GM23248 (cell line): ENCODE measurements around the gene CACNA1E. TPM values are rescaled to one million over a fixed set of nuclear protein-coding genes. Genes with fewer than 3 reads are reported as not detected.
"Not testable (repeated sequence)": the region's sequence is repeated elsewhere in the genome, so short reads cannot be mapped to it uniquely, and the experiment has no call there.

Experiments
- DNase-seq: peaks from one replicate; pipeline ENCODE4 v3.0.0-alpha.2; 2015
- H2AFZ ChIP-seq: fragments of 200-600 bp; sonication (generic); 2 replicates; pipeline ENCODE4 v1.6.1; 2016; ENCODE audit warnings: antibody characterized with exemption
- H3F3A ChIP-seq: fragments of 200-600 bp; sonication (generic); 2 replicates; pipeline ENCODE4 v1.6.1; 2016; ENCODE audit warnings: mild to moderate bottlenecking, antibody characterized with exemption, mixed run types; ENCODE audit not compliant: insufficient read depth
- H3K27ac ChIP-seq: fragments of 200-600 bp; sonication (generic); 2 replicates; pipeline ENCODE4 v1.5.1; 2016; ENCODE audit warnings: mild to moderate bottlenecking
- H3K27me3 ChIP-seq: fragments of 200-600 bp; sonication (generic); replicated peaks from 2 replicates; pipeline ENCODE4 v1.6.1; 2016; ENCODE audit warnings: mild to moderate bottlenecking; ENCODE audit not compliant: insufficient read depth
- H3K36me3 ChIP-seq: fragments of 200-600 bp; sonication (generic); 2 replicates; pipeline ENCODE4 v1.6.1; 2016; ENCODE audit warnings: low read depth, mild to moderate bottlenecking
- H3K4me1 ChIP-seq: fragments of 200-600 bp; sonication (generic); 2 replicates; pipeline ENCODE4 v1.6.1; 2016; ENCODE audit warnings: mild to moderate bottlenecking; ENCODE audit not compliant: insufficient read depth
- H3K4me2 ChIP-seq: fragments of 200-600 bp; sonication (generic); one replicate; pipeline ENCODE4 v1.6.1; 2016; ENCODE audit warnings: mild to moderate bottlenecking; ENCODE audit not compliant: unreplicated experiment
- H3K4me3 ChIP-seq: fragments of 200-600 bp; sonication (generic); 2 replicates; pipeline ENCODE4 v1.5.1; 2016; ENCODE audit warnings: mild to moderate bottlenecking
- H3K79me2 ChIP-seq: fragments of 200-600 bp; sonication (generic); 2 replicates; pipeline ENCODE4 v1.6.1; 2016; ENCODE audit warnings: mild to moderate bottlenecking; ENCODE audit not compliant: insufficient read depth
- H3K9ac ChIP-seq: fragments of 200-600 bp; sonication (generic); 2 replicates; pipeline ENCODE4 v1.6.1; 2016; ENCODE audit warnings: mild to moderate bottlenecking
- H3K9me2 ChIP-seq: fragments of 200-600 bp; sonication (generic); 2 replicates; pipeline ENCODE4 v1.6.1; 2016; ENCODE audit warnings: mixed run types, mild to moderate bottlenecking, moderate library complexity; ENCODE audit not compliant: insufficient read depth
- H3K9me3 ChIP-seq: fragments of 200-600 bp; sonication (generic); one replicate; pipeline ENCODE4 v1.6.1; 2017; ENCODE audit warnings: low read depth
- H4K20me1 ChIP-seq: fragments of 200-600 bp; sonication (generic); 2 replicates; pipeline ENCODE4 v1.6.0; 2016; ENCODE audit not compliant: insufficient read depth
- EZH2 ChIP-seq: fragments of 200-600 bp; sonication (generic); IDR thresholded peaks from 2 replicates; pipeline ENCODE4 v1.6.1; 2018; ENCODE audit warnings: antibody characterized with exemption, mild to moderate bottlenecking; ENCODE audit not compliant: insufficient read depth, poor library complexity, severe bottlenecking
- EZH2phosphoT487 ChIP-seq: fragments of 200-600 bp; sonication (generic); IDR thresholded peaks from 2 replicates; pipeline ENCODE4 v1.6.1; 2018; ENCODE audit warnings: antibody characterized with exemption, moderate library complexity, mild to moderate bottlenecking, low read depth; ENCODE audit not compliant: insufficient read depth
- WGBS, 2 experiments: methylation state at CpG; one replicate each; pipeline ENCODE4 v1.1.6; 2015 to 2017; ENCODE audit warnings: low lambda C conversion rate in 2 of 2, low coverage in 1 of 2; ENCODE audit errors: missing lambda C conversion rate in 2 of 2; 5-methylcytosine and 5-hydroxymethylcytosine counted together
- in situ Hi-C: fragments of 300-500 bp; cut with MboI; formaldehyde crosslinking; loops from 2 replicates; pipeline ENCODE4 v1.15.0; 2020
- polyA plus RNA-seq: library from polyadenylated mRNA; unstranded; fragments of >200 nt; fragmentation: Nextera tagmentation; extraction: Ambion mirVana; gene quantifications from 2 replicates; pipeline ENCODE4 v1.2.1, GENCODE V29; 2016
- total RNA-seq: library from RNA; depleted of rRNA; stranded (reverse); fragments of >200 nt; shearing (Covaris generic); gene quantifications from 2 replicates; pipeline ENCODE4 v1.2.3, GENCODE V29; 2014

Gene CACNA1E
- total and polyA plus RNA-seq, 2 experiments from 2014 or later, result not detected

GRCh38 chr1:181531951-181532600 lies 48.8 kb downstream of the CACNA1E start:
- no peaks in the 10 kb centered on the region for H3K27me3 ChIP-seq
- no peaks in the 10 kb centered on the region for H3K79me2 ChIP-seq
- no peaks in the 10 kb centered on the region for H4K20me1 ChIP-seq
- no peak for DNase-seq
- no peaks in the 10 kb centered on the region for H3K4me1 ChIP-seq
- no peak overlapping the region for H3K27ac ChIP-seq
- TF ChIP-seq EZH2phosphoT487 (no peak), EZH2 (no peak)
- H3F3A ChIP-seq, result no peaks in the 10 kb centered on the region
- no peak overlapping the region for H3K9ac ChIP-seq
- H3K4me3 ChIP-seq, result no peak overlapping the region
- in situ Hi-C loops, result no loop called here
- no peak overlapping the region for H2AFZ ChIP-seq
- H3K9me2 ChIP-seq, result no peaks in the 10 kb centered on the region
- no peaks in the 10 kb centered on the region for H3K36me3 ChIP-seq
- 39 to 56% methylated on average over 3 of the region's 3 CpGs for WGBS, 2 experiments
- H3K4me2 ChIP-seq, result no peak overlapping the region
- no peaks in the 10 kb centered on the region for H3K9me3 ChIP-seq

- H2AFZ ChIP-seq, result no peak overlapping the region
- H3K4me1 ChIP-seq, result no peaks in the 10 kb centered on the region
- H4K20me1 ChIP-seq, result no peaks in the 10 kb centered on the region
- H3K27me3 ChIP-seq, result no peaks in the 10 kb centered on the region; the same call in 1 of the 2 replicates
- H3K9me2 ChIP-seq, result no peaks in the 10 kb centered on the region
- H3K27ac ChIP-seq, result no peak overlapping the region
- TF ChIP-seq EZH2 (no peak), EZH2phosphoT487 (no peak)
- H3F3A ChIP-seq, result no peaks in the 10 kb centered on the region
- no peaks in the 10 kb centered on the region for H3K79me2 ChIP-seq
- H3K9ac ChIP-seq, result no peak overlapping the region
- WGBS, 2 experiments, result 13 to 22% methylated on average over 2 of the region's 2 CpGs
- H3K4me3 ChIP-seq, result no peak overlapping the region
- no peaks in the 10 kb centered on the region for H3K9me3 ChIP-seq
- in situ Hi-C loops, result no loop called here
- no peak for DNase-seq
- H3K36me3 ChIP-seq, result no peaks in the 10 kb centered on the region
- H3K4me2 ChIP-seq, result no peak overlapping the region
Observed at GRCh38 chr1:181538836-181539235, 55.5 kb downstream of the CACNA1E start.

GRCh38 chr1:181541458-181541857 lies 58.1 kb downstream of the CACNA1E start:
- no peak overlapping the region for H3K4me3 ChIP-seq
- no peaks in the 10 kb centered on the region for H3K79me2 ChIP-seq
- H3K27ac ChIP-seq, result no peak overlapping the region
- no peaks in the 10 kb centered on the region for H3F3A ChIP-seq
- no peak for TF ChIP-seq EZH2phosphoT487
- TF ChIP-seq EZH2, result no peak
- H3K9me2 ChIP-seq, result no peaks in the 10 kb centered on the region
- in situ Hi-C loops, result no loop called here
- 9 to 10% methylated on average over 5 of the region's 5 CpGs for WGBS, 2 experiments
- H3K36me3 ChIP-seq, result no peaks in the 10 kb centered on the region
- H3K27me3 ChIP-seq, result no peaks in the 10 kb centered on the region; the same call in 1 of the 2 replicates
- no peak for DNase-seq
- H4K20me1 ChIP-seq, result no peaks in the 10 kb centered on the region
- H3K4me2 ChIP-seq, result no peak overlapping the region
- no peaks in the 10 kb centered on the region for H3K9me3 ChIP-seq
- no peak overlapping the region for H2AFZ ChIP-seq
- no peaks in the 10 kb centered on the region for H3K4me1 ChIP-seq
- no peak overlapping the region for H3K9ac ChIP-seq

- Histone ChIP-seq H4K20me1 (no peaks in the 10 kb centered on the region), H3K9ac (no peak overlapping the region), H3K79me2 (no peaks in the 10 kb centered on the region), H3K4me1 (no peaks in the 10 kb centered on the region), H3K9me3 (no peaks in the 10 kb centered on the region), H3K4me2 (no peak overlapping the region), H3K36me3 (no peaks in the 10 kb centered on the region), H3F3A (no peaks in the 10 kb centered on the region), H3K27ac (no peak overlapping the region), H3K4me3 (no peak overlapping the region), H3K9me2 (no peaks in the 10 kb centered on the region), H3K27me3 (no peaks in the 10 kb centered on the region; the same call in 1 of the 2 replicates), H2AFZ (no peak overlapping the region)
- DNase-seq, result peak; percentile 22
- TF ChIP-seq EZH2 (no peak), EZH2phosphoT487 (no peak)
- WGBS, 2 experiments, result 4 to 10% methylated on average over 2 of the region's 2 CpGs
- in situ Hi-C loops, result no loop called here
Observed at GRCh38 chr1:181541947-181542346, 58.6 kb downstream of the CACNA1E start.

- H3K9me2 ChIP-seq, DNase-seq, H3K4me1 ChIP-seq, H3K79me2 ChIP-seq, H3F3A ChIP-seq, in situ Hi-C loops, H3K9me3 ChIP-seq, H3K9ac ChIP-seq, H2AFZ ChIP-seq, H3K27ac ChIP-seq, H3K27me3 ChIP-seq, H3K4me3 ChIP-seq, H3K36me3 ChIP-seq, H3K4me2 ChIP-seq, H4K20me1 ChIP-seq: not testable (repeated sequence)
- 7 to 9% methylated on average over 4 of the region's 4 CpGs for WGBS, 2 experiments
Observed at GRCh38 chr1:181542406-181542805, 59.1 kb downstream of the CACNA1E start.
